K562 (cell line): ENCODE data around the gene TRPC4AP.

ENCODE experiments used
- CBX2 ChIP-seq: fragments of 200-600 bp; sonication (generic); IDR thresholded peaks from one replicate; pipeline ENCODE4 v1.6.1; 2012; ENCODE audit warnings: mild to moderate bottlenecking, low read length, inconsistent platforms; ENCODE audit not compliant: insufficient read depth, poor library complexity, severe bottlenecking
- CTBP1 ChIP-seq: fragments of 450-650 bp; IDR thresholded peaks from 2 replicates; pipeline ENCODE4 v1.6.1; 2016; ENCODE audit warnings: borderline replicate concordance
- EZH2 ChIP-seq: IDR thresholded peaks from 2 replicates; pipeline ENCODE4 v1.6.1; 2012; ENCODE audit warnings: low read depth, mild to moderate bottlenecking, inconsistent platforms, low read length, borderline replicate concordance
- FOXK1 ChIP-seq: sonication (generic); formaldehyde crosslinking; IDR thresholded peaks from 2 replicates; pipeline ENCODE4 v1.8.0; 2022; ENCODE audit warnings: missing genetic modification reagents, mild to moderate bottlenecking, borderline replicate concordance
- FOXK2 ChIP-seq, 2 experiments: fragments of 450-650 bp; IDR thresholded peaks in 1 of 2; conservative IDR thresholded peaks in 1 of 2; 2 replicates each; pipeline ENCODE4 v1.6.1; 2016; ENCODE audit warnings: low read depth in 2 of 2, mild to moderate bottlenecking in 1 of 2
- ZBTB17 ChIP-seq: fragments of 450-650 bp; formaldehyde crosslinking; IDR thresholded peaks from 2 replicates; pipeline ENCODE4 v1.4.0; 2020; ENCODE audit warnings: mild to moderate bottlenecking
- ZNF263 ChIP-seq: sonication (generic); formaldehyde crosslinking; IDR thresholded peaks from 2 replicates; pipeline ENCODE4 v1.8.0; 2022; ENCODE audit warnings: mild to moderate bottlenecking, missing genetic modification reagents, borderline replicate concordance
- TF ChIP-seq, protein P1 (sequence below): sonication (generic); formaldehyde crosslinking; IDR thresholded peaks from 2 replicates; pipeline ENCODE4 v1.8.0; 2022; ENCODE audit warnings: mild to moderate bottlenecking, missing genetic modification reagents, borderline replicate concordance

DNA sequence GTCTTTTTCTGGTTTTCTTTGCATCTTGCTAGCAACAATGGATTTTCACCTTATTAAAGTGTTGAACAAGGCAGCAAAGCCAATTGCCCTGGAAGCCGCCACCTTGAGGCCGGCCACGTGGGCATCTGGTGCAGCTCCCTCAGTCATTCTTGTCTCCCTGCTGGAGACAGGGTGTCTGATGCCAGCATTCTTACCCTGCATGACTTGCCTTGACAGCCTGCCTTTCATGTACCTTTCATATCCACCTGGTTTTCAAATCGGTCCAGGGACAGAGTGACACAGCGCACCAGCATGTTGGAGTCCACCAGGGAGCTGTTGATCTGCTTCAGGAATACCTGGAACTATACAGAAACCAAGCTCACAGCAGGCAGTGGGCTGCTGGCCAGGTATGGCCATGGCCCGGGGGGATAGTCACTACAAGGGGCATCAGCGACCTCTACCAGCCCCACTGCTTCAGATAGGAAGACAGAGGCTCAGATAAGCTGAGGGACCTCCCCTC lies 87.1 kb downstream of the TRPC4AP start:
- no peak for TF ChIP-seq CTBP1
- no peak for TF ChIP-seq CBX2
- no peak for TF ChIP-seq ZNF263 (CRISPR knock-in tag)
- no peak for TF ChIP-seq FOXK1 (CRISPR knock-in tag)
- no peak for TF ChIP-seq ZBTB17 (CRISPR knock-in tag)
- no peak for TF ChIP-seq EZH2
- TF ChIP-seq FOXK2 (conservative IDR thresholded peaks at IDR 0.05 in 1 of 2, IDR thresholded peaks at IDR 0.05 in 1 of 2; ENCODE audit: low read depth in 2 of 2), result no peak
- TF ChIP-seq, protein P1, sequence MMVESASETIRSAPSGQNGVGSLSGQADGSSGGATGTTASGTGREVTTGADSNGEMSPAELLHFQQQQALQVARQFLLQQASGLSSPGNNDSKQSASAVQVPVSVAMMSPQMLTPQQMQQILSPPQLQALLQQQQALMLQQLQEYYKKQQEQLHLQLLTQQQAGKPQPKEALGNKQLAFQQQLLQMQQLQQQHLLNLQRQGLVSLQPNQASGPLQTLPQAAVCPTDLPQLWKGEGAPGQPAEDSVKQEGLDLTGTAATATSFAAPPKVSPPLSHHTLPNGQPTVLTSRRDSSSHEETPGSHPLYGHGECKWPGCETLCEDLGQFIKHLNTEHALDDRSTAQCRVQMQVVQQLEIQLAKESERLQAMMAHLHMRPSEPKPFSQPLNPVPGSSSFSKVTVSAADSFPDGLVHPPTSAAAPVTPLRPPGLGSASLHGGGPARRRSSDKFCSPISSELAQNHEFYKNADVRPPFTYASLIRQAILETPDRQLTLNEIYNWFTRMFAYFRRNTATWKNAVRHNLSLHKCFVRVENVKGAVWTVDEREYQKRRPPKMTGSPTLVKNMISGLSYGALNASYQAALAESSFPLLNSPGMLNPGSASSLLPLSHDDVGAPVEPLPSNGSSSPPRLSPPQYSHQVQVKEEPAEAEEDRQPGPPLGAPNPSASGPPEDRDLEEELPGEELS, result no peak
